Muscle of leg (tissue), 16 donors: ENCODE measurements around the gene MBLAC2. TPM values are rescaled to one million over a fixed set of nuclear protein-coding genes. Genes with fewer than 3 reads are reported as not detected.

Experiments used
- DNase-seq: peaks from one replicate; pipeline ENCODE4 v3.0.0; 2013
- H3K27ac ChIP-seq: one replicate; pipeline ENCODE4 v1.5.1; 2013; ENCODE audit warnings: mild to moderate bottlenecking, low read length, control low read depth
- H3K27me3 ChIP-seq: one replicate; pipeline ENCODE4 v1.6.1; 2013; ENCODE audit warnings: low read length; ENCODE audit not compliant: control insufficient read depth, insufficient read depth
- H3K36me3 ChIP-seq: one replicate; pipeline ENCODE4 v1.6.1; 2013; ENCODE audit warnings: low read length; ENCODE audit not compliant: control insufficient read depth, insufficient read depth
- H3K4me1 ChIP-seq: one replicate; pipeline ENCODE4 v1.6.1; 2013; ENCODE audit warnings: low read length; ENCODE audit not compliant: control insufficient read depth, insufficient read depth
- H3K4me3 ChIP-seq: one replicate; pipeline ENCODE4 v1.5.1; 2013; ENCODE audit warnings: low read length, control low read depth
- H3K9me3 ChIP-seq: replicated peaks from 2 replicates; pipeline ENCODE4 v1.6.1; 2013; ENCODE audit warnings: low read depth, low read length; ENCODE audit not compliant: control insufficient read depth
- WGBS: methylation state at CpG from one replicate; pipeline ENCODE4 v1.1.5; 2013; ENCODE audit warnings: missing lambda C conversion rate; ENCODE audit not compliant: insufficient coverage; 5-methylcytosine and 5-hydroxymethylcytosine counted together
- long read RNA-seq, 11 donors: transcript quantifications; one replicate each; lab custom pipeline, GENCODE V29; 2026
- polyA plus RNA-seq, 8 donors: library from polyadenylated mRNA; unstranded; fragments of 120-200 nt; gene quantifications; one replicate each; pipeline versions ENCODE4 v1.2.1 to v1.2.3, GENCODE V29; 2013; ENCODE audit warnings: inconsistent platforms in 1 of 8, low replicate concordance in 1 of 8; ENCODE audit not compliant: insufficient read length in 8 of 8, insufficient read depth in 1 of 8
- total RNA-seq: library from RNA; stranded (reverse); fragments of 120-200 nt; gene quantifications from one replicate; pipeline ENCODE4 v1.2.4, GENCODE V29; 2013

MBLAC2 gene
- 3.1 TPM for total RNA-seq
- 1 to 10 TPM; 4.4 to 6.4 (median 5.0) TPM for polyA plus RNA-seq
- long read RNA-seq, donor 1, full-length matches to known transcripts, result 1 of 1 reads
- long read RNA-seq, donor 1, partial matches to known transcripts, result 0 of 1 reads
- long read RNA-seq, donor 1, other reads (novel, unspliced or antisense), result 0 of 1 reads
- long read RNA-seq, donor 2, result 0 reads
- long read RNA-seq, donor 3, full-length matches to known transcripts, result 1 of 1 reads
- long read RNA-seq, donor 3, partial matches to known transcripts, result 0 of 1 reads
- long read RNA-seq, donor 3, other reads (novel, unspliced or antisense), result 0 of 1 reads
- long read RNA-seq, donor 4, full-length matches to known transcripts, result 3 of 3 reads
- long read RNA-seq, donor 4, partial matches to known transcripts, result 0 of 3 reads
- long read RNA-seq, donor 4, other reads (novel, unspliced or antisense), result 0 of 3 reads
- long read RNA-seq, donor 5, full-length matches to known transcripts, result 8 of 8 reads
- long read RNA-seq, donor 5, partial matches to known transcripts, result 0 of 8 reads
- long read RNA-seq, donor 5, other reads (novel, unspliced or antisense), result 0 of 8 reads
- long read RNA-seq, donor 6, full-length matches to known transcripts, result 4 of 4 reads
- long read RNA-seq, donor 6, partial matches to known transcripts, result 0 of 4 reads
- long read RNA-seq, donor 6, other reads (novel, unspliced or antisense), result 0 of 4 reads
- long read RNA-seq, donor 7, full-length matches to known transcripts, result 2 of 2 reads
- long read RNA-seq, donor 7, partial matches to known transcripts, result 0 of 2 reads
- long read RNA-seq, donor 7, other reads (novel, unspliced or antisense), result 0 of 2 reads
- long read RNA-seq, donor 8, partial matches to known transcripts, result 0 of 1 reads
- long read RNA-seq, donor 8, other reads (novel, unspliced or antisense), result 0 of 1 reads
- long read RNA-seq, donor 9, partial matches to known transcripts, result 0 of 1 reads
- long read RNA-seq, donor 9, other reads (novel, unspliced or antisense), result 0 of 1 reads
- long read RNA-seq, donor 10, result 0 reads
- long read RNA-seq, donor 11, full-length matches to known transcripts, result 1 of 1 reads
- long read RNA-seq, donor 11, partial matches to known transcripts, result 0 of 1 reads
- long read RNA-seq, donor 11, other reads (novel, unspliced or antisense), result 0 of 1 reads

GRCh38 chr5:90474235-90475107 is at the start of gene MBLAC2, which contains the start of gene POLR3G:
MBLAC2 (minus strand) TSS chr5:90474771; CDS start chr5:90474292, 479 bp downstream.
POLR3G (plus strand) TSS chr5:90474864; CDS start chr5:90485568, 10,704 bp downstream.
- 0% methylated on average over 64 of the region's 73 CpGs for WGBS
- H3K27ac ChIP-seq, result peak within 1 kb of the TSS; percentile 82
- DNase-seq, result peak; percentile 94

GRCh38 chr5:90519081-90519480 is 44.5 kb upstream of the MBLAC2 start:
- Histone ChIP-seq H3K36me3 (peaks cover 18% of the 10 kb centered on the region), H3K27ac (no peak overlapping the region), H3K9me3 (no peaks in the 10 kb centered on the region), H3K27me3 (no peaks in the 10 kb centered on the region), H3K4me3 (no peak overlapping the region), H3K4me1 (no peaks in the 10 kb centered on the region)
- no peak for DNase-seq
- WGBS, result 93% methylated on average over 2 of the region's 7 CpGs

More at GRCh38 chr5:90474235-90475107, at the start of gene MBLAC2, which contains the start of gene POLR3G:
- Histone ChIP-seq H3K4me1 (peaks cover 10% of the 10 kb centered on the region), H3K36me3 (no peaks in the 10 kb centered on the region), H3K27me3 (no peaks in the 10 kb centered on the region), H3K4me3 (peak within 1 kb of the TSS; percentile 93), H3K9me3 (peaks cover 2% of the 10 kb centered on the region)

- no peaks in the 10 kb centered on the region for H3K4me1 ChIP-seq
- H3K9me3 ChIP-seq, result no peaks in the 10 kb centered on the region
- H3K36me3 ChIP-seq, result peaks cover 18% of the 10 kb centered on the region
- no peaks in the 10 kb centered on the region for H3K27me3 ChIP-seq
- no peak for DNase-seq
- no peak overlapping the region for H3K4me3 ChIP-seq
- H3K27ac ChIP-seq, result no peak overlapping the region
These were observed 44.1 kb upstream of the MBLAC2 start for GRCh38 chr5:90518661-90519060.

- Histone ChIP-seq H3K4me1 (no peaks in the 10 kb centered on the region), H3K36me3 (peaks cover 4% of the 10 kb centered on the region), H3K9me3 (no peaks in the 10 kb centered on the region), H3K4me3 (no peak overlapping the region), H3K27ac (no peak overlapping the region), H3K27me3 (no peaks in the 10 kb centered on the region)
- DNase-seq, result no peak
- WGBS, result 67% methylated on average over 1 of the region's 3 CpGs
These were observed 39.9 kb upstream of the MBLAC2 start for GRCh38 chr5:90514520-90514919.

GRCh38 chr5:90510438-90510837 is 35.9 kb upstream of the MBLAC2 start:
- H3K9me3 ChIP-seq, result no peaks in the 10 kb centered on the region
- no peaks in the 10 kb centered on the region for H3K4me1 ChIP-seq
- H3K27me3 ChIP-seq, result no peaks in the 10 kb centered on the region
- H3K4me3 ChIP-seq, result no peak overlapping the region
- WGBS, result no CpG with 5 or more reads among the region's 1 CpG
- H3K36me3 ChIP-seq, result no peaks in the 10 kb centered on the region
- no peak overlapping the region for H3K27ac ChIP-seq
- no peak for DNase-seq

- no peak for DNase-seq
- no peak overlapping the region for H3K4me3 ChIP-seq
- no peaks in the 10 kb centered on the region for H3K4me1 ChIP-seq
- no peaks in the 10 kb centered on the region for H3K27me3 ChIP-seq
- no peaks in the 10 kb centered on the region for H3K9me3 ChIP-seq
- no peak overlapping the region for H3K27ac ChIP-seq
- H3K36me3 ChIP-seq, result no peaks in the 10 kb centered on the region
These were observed 31.6 kb upstream of the MBLAC2 start for GRCh38 chr5:90506221-90506620.

- WGBS, result no CpG with 5 or more reads among the region's 2 CpGs
- Histone ChIP-seq H3K4me3 (no peak overlapping the region), H3K36me3 (no peaks in the 10 kb centered on the region), H3K27ac (no peak overlapping the region), H3K9me3 (no peaks in the 10 kb centered on the region), H3K27me3 (no peaks in the 10 kb centered on the region), H3K4me1 (no peaks in the 10 kb centered on the region)
- DNase-seq, result no peak
These were observed 30.2 kb upstream of the MBLAC2 start for GRCh38 chr5:90504743-90505142.

GRCh38 chr5:90503596-90503995 is 29.0 kb upstream of the MBLAC2 start:
- no peaks in the 10 kb centered on the region for H3K27me3 ChIP-seq
- H3K9me3 ChIP-seq, result no peaks in the 10 kb centered on the region
- H3K4me3 ChIP-seq, result no peak overlapping the region
- H3K4me1 ChIP-seq, result no peaks in the 10 kb centered on the region
- H3K36me3 ChIP-seq, result no peaks in the 10 kb centered on the region
- WGBS, result no CpG with 5 or more reads among the region's 1 CpG
- no peak overlapping the region for H3K27ac ChIP-seq
- DNase-seq, result no peak

GRCh38 chr5:90495146-90495545 is 20.6 kb upstream of the MBLAC2 start:
- Histone ChIP-seq H3K4me1 (no peaks in the 10 kb centered on the region), H3K9me3 (peaks cover 2% of the 10 kb centered on the region), H3K36me3 (no peaks in the 10 kb centered on the region), H3K27ac (no peak overlapping the region), H3K27me3 (no peaks in the 10 kb centered on the region), H3K4me3 (no peak overlapping the region)
- DNase-seq, result no peak
- no CpG with 5 or more reads among the region's 1 CpG for WGBS
